GM19240 (cell line): ENCODE data around the gene TAS2R9.
"Not testable (repeated sequence)": the region's sequence is repeated elsewhere in the genome, so short reads cannot be mapped to it uniquely, and the experiment has no call there.

Source experiments
- DNase-seq: peaks from one replicate; pipeline ENCODE4 v3.0.0; 2011; ENCODE audit warnings: low spot score; ENCODE audit not compliant: insufficient read length

TAS2R9 gene, protein sequence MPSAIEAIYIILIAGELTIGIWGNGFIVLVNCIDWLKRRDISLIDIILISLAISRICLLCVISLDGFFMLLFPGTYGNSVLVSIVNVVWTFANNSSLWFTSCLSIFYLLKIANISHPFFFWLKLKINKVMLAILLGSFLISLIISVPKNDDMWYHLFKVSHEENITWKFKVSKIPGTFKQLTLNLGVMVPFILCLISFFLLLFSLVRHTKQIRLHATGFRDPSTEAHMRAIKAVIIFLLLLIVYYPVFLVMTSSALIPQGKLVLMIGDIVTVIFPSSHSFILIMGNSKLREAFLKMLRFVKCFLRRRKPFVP

DNA sequence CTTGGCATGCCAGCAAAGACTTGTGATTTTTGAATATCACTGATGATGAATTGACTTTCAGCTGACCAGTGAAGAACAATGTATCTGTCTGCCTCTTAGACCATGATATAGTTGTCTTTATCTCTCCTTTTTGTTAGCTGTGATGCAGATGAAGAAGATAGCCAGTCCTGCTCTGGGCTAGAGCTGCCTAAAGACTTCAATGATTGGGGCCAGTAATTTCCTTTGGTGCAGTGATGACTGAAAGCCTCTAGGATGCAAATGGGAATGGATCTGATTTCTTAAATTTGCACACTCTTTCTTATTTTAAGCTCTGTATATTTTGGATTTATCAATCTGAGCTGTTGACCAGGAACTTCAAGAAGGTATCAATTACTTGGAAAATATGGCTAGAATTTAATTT is at the start of gene TAS2R9:
TAS2R9 (minus strand) TSS at position 101 of the 400 bp plus-strand sequence; CDS start at position 8, 93 bp downstream.
- no peak for DNase-seq

DNA sequence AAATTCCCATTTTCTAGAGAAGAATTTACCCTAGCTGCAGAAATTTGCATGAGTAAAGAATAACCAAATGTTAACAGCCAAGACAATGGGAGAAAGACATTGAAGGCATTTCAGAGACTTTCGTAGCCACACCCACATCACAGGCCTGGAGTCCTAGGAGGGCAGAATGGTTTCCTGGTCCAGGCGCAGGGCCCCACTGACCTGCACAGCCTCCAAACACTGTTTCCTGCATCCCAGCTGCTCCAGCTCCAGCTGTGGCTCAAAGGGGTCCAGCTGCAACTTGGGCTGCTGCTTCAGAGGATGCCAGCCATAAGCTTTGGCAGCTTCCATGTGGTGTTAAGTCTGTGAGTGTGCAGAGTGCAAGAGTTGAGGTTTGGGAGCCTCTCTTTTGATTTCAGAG is 45.8 kb upstream of the TAS2R9 start:
- no peak for DNase-seq

DNA sequence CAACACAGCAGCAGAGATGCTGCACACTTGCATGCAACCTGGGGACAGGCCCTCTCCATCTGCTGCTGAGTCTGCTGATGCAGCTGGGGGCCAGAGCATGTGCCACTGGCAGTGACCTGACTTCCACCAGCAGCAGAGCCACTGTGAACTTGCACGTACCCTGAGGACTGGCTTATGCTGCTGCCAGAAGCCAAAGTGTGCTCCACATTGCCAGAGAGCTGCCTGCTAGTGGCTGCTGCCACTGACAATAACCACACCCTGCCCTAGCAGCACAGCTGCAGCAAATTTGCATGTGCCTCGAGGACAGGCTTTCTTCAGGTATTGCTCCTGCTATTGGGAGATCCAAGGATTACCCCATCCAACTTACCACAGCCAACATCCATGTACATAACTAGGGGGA is 43.8 kb upstream of the TAS2R9 start:
- DNase-seq, result no peak

DNA sequence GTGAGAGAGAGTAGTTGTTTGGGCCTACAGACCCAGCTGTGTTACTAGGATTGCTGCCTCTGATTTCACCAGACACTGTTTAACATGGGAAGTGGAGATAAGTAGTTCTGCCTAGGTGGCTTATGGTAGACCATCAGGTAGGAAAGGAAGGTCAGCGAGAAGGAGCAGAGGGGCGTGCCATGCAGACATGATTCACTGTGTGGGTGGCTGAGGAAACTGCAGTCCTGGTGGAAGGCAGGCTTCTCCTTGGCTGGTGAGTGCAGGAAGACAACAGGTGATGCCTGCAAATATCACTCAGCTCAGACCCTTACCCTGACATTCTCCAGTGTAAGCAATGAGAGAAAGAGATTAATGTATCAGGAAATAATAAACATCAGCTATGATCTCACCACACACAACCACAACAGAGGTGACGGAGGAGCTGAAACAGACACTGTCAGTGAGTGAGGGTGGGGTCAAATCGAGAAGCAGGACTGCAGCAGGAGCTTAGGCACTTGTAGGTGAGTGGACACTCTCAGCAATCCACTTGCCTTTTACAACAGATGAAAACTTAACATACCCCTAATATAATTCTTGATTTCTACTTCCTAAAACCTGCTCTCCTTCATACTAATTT is 41.4 kb upstream of the TAS2R9 start:
- DNase-seq, result no peak

DNA sequence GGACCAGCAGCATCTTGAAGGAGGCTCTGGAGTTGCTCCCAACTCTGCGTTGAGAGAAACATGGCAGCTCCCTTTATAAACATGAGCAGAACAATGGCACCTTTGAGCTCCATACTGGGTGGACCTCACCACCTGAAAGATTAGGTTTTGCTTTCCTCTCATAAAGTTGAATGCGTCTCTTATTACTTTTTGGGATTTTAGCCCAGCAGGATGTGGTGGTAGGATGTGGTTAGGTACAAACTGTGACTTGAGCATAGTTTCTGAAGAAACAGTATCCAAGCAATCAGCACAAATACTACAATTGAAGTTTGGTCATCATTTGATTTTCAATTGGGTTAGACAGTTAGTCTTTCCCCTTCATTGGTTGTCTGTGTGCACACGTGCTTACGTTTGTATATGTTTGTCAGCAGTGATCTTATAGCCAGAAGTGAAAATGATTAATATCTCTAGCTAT is 39.5 kb upstream of the TAS2R9 start, which contains the start of gene PRR4:
PRR4 (minus strand) TSS at position 51 of the 454 bp plus-strand sequence; CDS start at position 13, 38 bp downstream.
- DNase-seq, result no peak

DNA sequence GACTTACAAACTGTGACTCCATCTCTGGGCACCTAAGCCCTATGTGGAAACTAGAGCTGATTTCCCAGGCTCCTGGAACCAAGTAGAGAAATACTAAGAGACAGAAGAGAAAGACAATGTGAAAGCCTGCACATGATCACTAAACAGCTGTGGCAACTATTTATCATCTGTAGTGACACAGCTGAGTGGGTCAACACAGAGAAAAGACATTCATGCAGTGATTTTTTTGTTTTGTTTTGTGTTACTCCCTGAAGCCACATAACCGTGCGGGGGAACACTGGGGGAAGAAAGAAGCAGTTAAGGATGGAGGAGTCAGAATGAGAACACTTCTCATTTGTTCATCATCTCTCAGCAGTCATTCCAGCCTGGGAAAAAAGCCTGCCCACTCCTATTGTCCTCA is 37.8 kb upstream of the TAS2R9 start:
- DNase-seq, result no peak

DNA sequence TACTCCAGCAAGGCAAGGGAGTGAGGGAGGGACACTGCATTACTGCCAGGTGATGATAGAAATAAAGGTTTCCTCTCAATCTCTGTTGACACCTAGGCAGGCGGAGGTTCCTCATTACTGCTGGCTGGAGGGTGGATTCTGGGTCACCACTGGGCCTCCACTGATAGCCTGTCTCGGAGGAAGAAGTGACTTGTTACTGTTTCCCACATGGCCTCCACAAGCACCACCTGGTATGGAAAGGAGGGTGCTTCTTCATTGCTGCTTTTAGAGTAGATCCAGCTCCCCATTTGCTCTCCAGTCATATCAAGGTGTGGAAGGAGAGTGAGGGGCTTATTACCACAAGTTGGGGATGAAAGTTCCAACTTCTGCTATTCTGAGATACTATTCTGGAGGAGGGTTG is 32.9 kb upstream of the TAS2R9 start:
- DNase-seq, result no peak

DNA sequence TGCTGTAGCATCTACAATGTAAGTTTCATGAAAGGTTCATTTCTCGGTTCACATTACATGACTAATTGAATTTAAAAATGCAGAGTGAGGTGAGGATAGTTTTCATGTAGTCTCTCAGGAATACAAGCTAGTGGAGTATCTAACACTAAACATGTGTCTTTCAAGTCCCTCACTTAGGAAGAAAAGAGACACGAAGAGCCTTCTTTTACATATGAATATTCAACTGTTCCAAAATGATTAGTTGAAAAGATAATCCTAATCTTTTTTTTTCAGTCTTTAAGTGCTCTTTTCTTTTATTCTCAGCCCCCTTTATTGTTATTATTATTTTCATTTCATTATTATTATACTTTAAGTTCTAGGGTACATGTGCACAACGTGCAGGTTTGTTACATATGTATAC is 28.5 kb upstream of the TAS2R9 start:
- no peak for DNase-seq

DNA sequence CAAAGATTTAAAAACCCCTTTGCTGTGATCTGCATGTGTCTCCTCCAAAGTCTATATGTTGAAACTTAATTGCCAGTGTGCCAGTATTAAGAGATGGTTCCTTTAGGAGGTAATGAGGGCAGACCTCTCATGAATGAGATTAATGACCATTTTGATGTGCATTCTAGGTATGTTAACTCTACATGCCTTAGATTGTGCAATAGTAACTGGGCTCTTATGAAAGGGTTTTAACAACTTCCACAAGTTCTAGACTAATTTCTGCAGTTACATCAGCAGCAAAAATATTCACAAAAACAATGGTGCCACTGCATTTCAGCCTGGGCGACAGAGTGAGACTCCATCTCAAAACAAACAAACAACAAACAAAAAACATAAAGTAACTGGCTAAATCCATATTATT is 20.0 kb upstream of the TAS2R9 start:
- no peak for DNase-seq

DNA sequence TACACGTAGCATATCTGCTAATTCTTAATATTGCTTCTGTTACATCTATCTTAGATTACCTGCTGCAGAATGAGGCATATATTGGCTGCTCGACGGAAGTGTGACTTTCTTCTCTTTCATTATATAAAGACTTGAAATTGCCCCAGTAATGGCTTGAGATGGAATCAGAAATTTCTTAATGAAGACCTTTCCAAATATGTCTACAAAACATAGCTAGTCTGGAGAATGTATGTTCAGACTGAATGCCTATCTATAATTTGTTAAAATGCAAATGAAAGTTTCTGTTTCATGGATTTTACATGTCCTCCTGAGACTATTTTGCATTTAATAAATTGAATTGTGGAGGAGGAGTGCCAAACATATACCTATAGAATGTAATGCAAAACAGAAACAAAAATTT is 16.3 kb upstream of the TAS2R9 start, which contains the start of gene TAS2R10:
TAS2R10 (minus strand) TSS at position 101 of the 400 bp plus-strand sequence; CDS start at position 12, 89 bp downstream.
- no peak for DNase-seq

DNA sequence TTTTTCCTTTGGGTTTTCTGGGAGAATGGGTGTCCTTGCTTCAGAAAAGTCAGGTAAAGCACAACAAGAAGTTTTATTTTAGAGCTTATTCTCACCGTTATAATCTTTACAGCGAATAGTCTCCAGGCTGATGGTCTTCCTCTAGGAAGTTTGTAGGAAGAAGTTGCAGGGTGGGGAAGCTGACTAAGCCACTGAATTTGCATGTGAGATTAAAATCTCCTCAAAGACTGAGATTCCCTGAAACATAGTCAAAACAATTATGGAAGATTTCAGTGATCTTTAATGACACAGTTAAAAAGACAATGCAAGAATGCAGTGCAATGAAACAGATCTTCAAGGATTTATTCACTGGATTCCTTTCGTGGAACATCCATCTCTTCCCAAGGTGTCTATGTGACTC is 15.0 kb upstream of the TAS2R9 start:
- no peak for DNase-seq

DNA sequence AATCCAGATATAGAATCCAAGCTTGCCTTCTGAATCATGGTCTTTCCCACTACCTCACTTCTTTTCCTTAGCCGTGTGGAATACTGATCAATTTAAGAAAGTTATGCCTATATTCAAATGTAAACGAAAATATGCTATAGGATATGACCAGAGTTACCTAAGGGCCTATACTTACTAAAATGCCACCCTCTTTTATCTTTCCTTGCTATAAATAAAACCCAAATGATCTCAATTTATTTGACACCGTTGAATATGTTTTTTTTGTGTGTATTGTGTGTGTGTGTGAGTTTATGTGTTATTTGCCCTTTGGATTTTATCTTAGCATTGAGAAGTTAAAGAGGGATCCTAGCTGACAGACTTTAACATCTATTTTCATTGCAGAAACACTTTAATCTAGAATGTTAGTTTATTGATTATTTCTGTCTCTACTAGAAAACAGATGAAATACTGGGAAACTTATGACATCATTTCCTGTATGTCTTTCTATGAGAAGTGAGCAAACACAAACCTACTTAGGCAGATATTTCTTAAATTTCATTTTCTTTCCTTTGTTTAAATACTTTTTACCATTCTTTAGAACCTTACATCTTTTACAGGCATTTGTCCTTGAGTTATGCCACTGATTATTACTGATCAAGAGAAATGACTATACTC is 2.0 kb upstream of the TAS2R9 start:
- DNase-seq, result no peak

DNA sequence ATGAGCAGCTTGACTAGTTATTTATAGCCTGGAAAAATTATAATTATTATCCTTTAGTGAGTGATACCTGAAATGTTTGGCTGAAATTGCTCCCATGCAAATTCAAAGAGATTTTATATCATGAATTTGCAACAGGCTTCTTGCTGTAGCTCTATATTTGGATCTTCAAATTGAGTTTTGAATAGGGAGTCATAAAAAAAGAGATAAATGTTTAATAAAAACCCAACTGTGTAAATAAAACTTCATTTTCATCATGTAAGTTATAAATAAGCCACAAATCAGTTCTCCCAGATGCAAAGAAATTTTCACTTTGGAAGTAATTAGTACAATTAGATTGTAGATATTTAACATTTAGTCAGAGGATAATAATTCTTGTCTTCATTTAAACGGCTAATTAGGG is 2.8 kb downstream of the TAS2R9 start, which contains the start of gene TAS2R8:
TAS2R8 (minus strand) TSS at position 101 of the 400 bp plus-strand sequence. CDS start 306 bp downstream, outside the sequence.
- no peak for DNase-seq

DNA sequence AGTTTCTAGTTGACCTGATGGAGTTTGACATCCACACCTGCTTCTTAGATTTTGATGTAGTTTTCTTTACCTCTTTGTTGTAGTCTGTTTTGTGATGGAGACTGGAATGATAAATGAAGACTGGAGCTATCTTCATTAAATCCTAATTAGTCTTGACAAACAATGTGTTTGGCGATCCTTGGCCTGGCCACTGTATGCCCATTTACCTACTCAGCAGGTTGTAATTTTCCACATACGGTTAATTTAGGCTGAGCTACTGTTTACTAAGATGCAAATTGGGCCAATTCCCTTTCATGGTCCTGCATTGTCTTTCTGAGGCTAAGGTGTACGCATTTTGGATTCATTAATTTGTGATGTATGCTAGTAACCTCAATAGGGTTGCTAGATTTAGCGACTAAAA is 7.4 kb downstream of the TAS2R9 start, which contains the start of gene TAS2R7:
TAS2R7 (minus strand) TSS at position 41 of the 400 bp plus-strand sequence. CDS start 57 bp downstream, outside the sequence.
- no peak for DNase-seq

DNA sequence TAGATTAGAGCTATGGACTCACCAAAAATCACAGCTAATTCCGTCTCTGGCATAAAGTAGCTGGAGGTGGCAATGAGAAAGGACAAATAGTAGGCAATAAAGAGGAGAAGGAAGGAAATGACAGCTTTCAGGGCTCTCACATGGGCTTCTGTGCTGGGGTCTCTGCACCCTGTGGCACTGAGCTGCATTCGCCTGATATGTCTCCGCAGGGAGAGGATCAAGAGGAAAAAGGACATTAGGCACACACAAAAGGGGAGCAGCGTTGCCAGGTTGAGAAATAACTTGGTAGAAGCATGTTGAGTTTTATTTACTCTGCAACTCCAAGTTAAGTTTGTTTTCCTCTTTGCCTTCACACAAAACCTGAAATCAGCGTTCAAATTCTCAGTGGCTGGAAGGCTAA is 8.2 kb downstream of the TAS2R9 start:
- no peak for DNase-seq

DNA sequence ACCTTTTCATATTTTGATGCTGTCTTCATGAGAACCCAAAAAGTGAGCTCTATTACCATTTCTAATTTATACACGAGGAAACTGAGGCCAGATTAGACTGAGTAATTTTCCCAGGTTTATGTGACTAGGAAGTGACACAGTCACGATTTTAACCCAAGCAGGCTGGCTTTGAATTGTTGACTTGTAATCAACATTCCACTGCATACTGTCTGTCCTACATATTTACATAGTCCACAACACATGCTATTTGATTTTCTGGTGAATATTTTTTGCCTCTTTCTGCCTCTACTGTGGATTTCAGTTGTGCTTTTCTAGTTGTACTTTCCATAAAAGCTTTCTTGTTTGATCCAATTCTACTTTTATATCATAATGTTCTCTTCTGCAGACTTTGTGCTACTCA is 15.7 kb downstream of the TAS2R9 start:
- DNase-seq, result no peak

DNA sequence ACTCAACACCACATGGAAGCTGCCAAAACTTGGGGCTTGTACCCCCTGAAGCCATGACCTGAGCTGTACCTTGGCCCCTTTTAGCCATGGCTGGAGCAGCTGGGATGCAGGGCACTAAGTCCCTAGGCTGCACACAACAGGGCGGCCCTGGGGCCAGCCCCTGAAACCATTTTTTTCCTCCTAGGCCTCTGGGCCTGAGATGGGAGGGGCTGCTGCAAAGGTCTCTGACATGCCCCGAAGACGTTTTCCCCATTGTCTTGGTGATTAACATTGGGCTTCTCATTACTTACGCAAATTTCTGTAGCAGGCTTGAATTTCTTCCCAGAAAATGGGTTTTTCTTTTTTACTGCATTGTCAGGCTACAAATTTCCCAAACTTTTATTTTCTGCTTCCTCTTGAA is 18.2 kb downstream of the TAS2R9 start:
- DNase-seq, result not testable (repeated sequence)

DNA sequence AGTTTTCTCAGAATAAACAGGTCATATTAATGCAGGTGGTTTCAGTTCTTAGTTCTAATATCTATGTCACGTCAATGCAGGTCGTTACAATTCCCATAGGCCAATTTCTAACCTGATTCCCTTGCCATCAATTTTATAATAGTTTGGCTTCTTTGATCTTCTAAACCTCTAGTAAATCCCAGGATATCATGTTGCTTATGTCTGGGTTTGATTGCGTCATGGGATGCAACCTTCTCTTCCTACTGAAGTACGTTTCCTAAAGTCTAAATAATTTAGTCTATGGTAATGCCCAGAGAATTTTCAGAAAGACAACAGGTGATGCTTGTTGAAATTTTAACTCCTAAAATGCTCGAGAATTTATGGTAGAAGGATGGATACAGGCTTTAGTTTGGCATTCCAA is 26.7 kb downstream of the TAS2R9 start:
- no peak for DNase-seq

DNA sequence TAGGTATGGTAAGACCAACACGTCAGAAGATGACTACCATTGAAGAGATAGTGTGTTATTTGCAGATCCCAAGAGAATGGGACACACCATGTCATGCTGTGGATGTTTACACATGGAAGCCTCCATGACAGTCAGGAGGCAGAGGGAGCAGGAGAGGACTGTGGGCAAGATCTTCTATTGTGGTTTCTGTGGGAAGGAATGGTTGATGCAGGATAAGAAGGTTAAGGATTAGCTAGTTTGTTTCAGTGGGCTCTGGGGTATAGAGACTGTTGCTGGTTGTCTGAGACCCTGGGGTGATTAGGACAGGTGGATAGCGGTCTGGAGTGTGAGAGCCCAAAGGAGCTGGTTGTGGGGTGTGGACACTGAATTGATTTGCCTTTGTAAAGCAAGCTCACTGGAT is 30.9 kb downstream of the TAS2R9 start:
- no peak for DNase-seq

DNA sequence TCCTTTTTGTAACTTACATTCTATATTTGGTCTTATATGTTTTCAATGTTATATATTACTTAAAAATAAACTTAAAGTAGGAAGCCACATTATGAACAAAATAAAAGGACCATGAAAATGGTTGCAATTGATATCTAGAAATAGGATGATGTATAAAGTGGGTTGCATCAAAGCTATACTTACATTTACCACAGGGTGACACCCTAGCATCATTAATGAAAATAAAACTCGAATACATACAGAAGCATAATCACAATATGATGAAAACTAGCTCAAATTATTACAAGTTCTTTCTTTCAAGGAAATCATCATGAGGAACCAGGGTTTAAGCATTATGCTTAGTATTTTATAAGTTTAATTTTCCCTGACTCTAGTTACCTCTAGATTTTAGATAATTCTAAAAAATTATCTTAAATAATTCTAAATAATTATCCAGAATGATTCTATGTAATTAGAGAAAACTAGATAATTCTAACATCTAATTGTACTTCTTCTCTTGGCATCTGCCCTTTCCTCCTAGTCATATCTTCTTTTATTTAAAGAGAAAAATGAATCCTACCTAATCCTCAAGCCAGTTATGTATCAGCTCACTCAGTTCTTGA is 38.7 kb downstream of the TAS2R9 start:
- DNase-seq, result no peak

DNA sequence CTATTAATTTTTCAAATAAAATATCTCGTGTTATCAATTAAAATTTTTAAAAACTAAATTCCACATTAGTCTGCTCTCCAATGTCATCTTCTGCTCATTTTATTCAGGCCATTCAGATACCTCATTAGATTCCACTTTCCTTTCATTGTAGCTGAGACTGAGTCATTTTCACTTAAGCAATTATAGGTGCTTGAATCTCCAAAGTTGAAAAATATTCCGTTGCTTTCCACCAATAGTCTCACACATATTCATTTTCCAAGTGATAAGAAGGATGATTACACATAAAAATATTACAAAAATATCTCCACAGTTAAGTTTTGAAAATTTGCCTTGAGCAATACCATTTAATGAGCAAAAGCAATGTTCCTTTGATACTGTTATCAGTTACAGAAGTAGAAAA is 50.3 kb downstream of the TAS2R9 start:
- DNase-seq, result no peak
